HG02798 (cell line): ENCODE measurements around the gene SPEN.

Experiments used
- ATAC-seq: cut with Tn5 transposase; IDR thresholded peaks from one replicate; pipeline ENCODE4 v1.9.1; 2021; ENCODE audit warnings: mild to moderate bottlenecking; ENCODE audit not compliant: unreplicated experiment, poor library complexity

Gene SPEN

GRCh38 chr1:15852036-15852827, 4.7 kb downstream of the SPEN start:
- no peak for ATAC-seq

GRCh38 chr1:15852828-15853302, 5.4 kb downstream of the SPEN start:
- ATAC-seq = no peak

- ATAC-seq = no peak
These were observed 9.4 kb downstream of the SPEN start for GRCh38 chr1:15856888-15857287.

GRCh38 chr1:15858069-15858670, 10.7 kb downstream of the SPEN start:
- ATAC-seq = no peak

- ATAC-seq = no peak
These were observed 11.3 kb downstream of the SPEN start for GRCh38 chr1:15858672-15859372.

GRCh38 chr1:15863156-15863901, 15.8 kb downstream of the SPEN start:
- ATAC-seq = no peak

- no peak for ATAC-seq
These were observed 19.3 kb downstream of the SPEN start for GRCh38 chr1:15866721-15867201.

GRCh38 chr1:15867288-15867687, 19.8 kb downstream of the SPEN start:
- no peak for ATAC-seq

GRCh38 chr1:15869413-15869812, 21.9 kb downstream of the SPEN start:
- ATAC-seq = no peak

GRCh38 chr1:15870421-15870820, 22.9 kb downstream of the SPEN start:
- ATAC-seq = no peak

- no peak for ATAC-seq
These were observed 27.0 kb downstream of the SPEN start for GRCh38 chr1:15874471-15874870.

- ATAC-seq = no peak
These were observed 29.0 kb downstream of the SPEN start for GRCh38 chr1:15876357-15877055.

- no peak for ATAC-seq
These were observed 34.5 kb downstream of the SPEN start for GRCh38 chr1:15881961-15882360.

GRCh38 chr1:15882665-15883064, 35.2 kb downstream of the SPEN start:
- no peak for ATAC-seq

GRCh38 chr1:15883326-15883725, 35.8 kb downstream of the SPEN start:
- no peak for ATAC-seq

GRCh38 chr1:15884477-15884876, 37.0 kb downstream of the SPEN start:
- no peak for ATAC-seq

GRCh38 chr1:15885269-15885668, 37.8 kb downstream of the SPEN start:
- no peak for ATAC-seq

GRCh38 chr1:15885701-15886610, 38.4 kb downstream of the SPEN start:
- peak; percentile 63 for ATAC-seq
